Measurements from ENCODE around the gene ARHGAP9. TPM values are rescaled to one million over a fixed set of nuclear protein-coding genes. Genes with fewer than 3 reads are reported as not detected.

Gene ARHGAP9
- total RNA-seq (2014; rRNA removed; shearing (Covaris generic); ENCODE audit: low replicate concordance), result not detected in 2 replicates

GRCh38 chr12:57479376-57480115 is at the start of gene ARHGAP9:
TSS of gene ARHGAP9 (minus strand) at chr12:57479866. CDS start at chr12:57479406, 460 bp downstream.
- Histone ChIP-seq H3K27me3 (peaks cover 14% of the 10 kb centered on the region), H3K4me3 (no peak within 1 kb of the TSS), H3K9me3 (no peaks in the 10 kb centered on the region), H3K36me3 (no peaks in the 10 kb centered on the region)
- no peak for DNase-seq

- H3K4me3 ChIP-seq, result no peak overlapping the region
- H3K9me3 ChIP-seq, result no peaks in the 10 kb centered on the region
- no peak for DNase-seq
- H3K27me3 ChIP-seq, result no peaks in the 10 kb centered on the region
- peaks cover 66% of the 10 kb centered on the region for H3K36me3 ChIP-seq
Observed at GRCh38 chr12:57528831-57529555, 49.3 kb upstream of the ARHGAP9 start.

- peaks cover 67% of the 10 kb centered on the region for H3K36me3 ChIP-seq
- no peaks in the 10 kb centered on the region for H3K9me3 ChIP-seq
- H3K4me3 ChIP-seq, result no peak overlapping the region
- no peaks in the 10 kb centered on the region for H3K27me3 ChIP-seq
- DNase-seq, result no peak
Observed at GRCh38 chr12:57528176-57528575, 48.5 kb upstream of the ARHGAP9 start.

GRCh38 chr12:57527184-57527583 is 47.5 kb upstream of the ARHGAP9 start:
- no peaks in the 10 kb centered on the region for H3K27me3 ChIP-seq
- H3K36me3 ChIP-seq, result peaks cover 59% of the 10 kb centered on the region
- no peak overlapping the region for H3K4me3 ChIP-seq
- DNase-seq, result no peak
- H3K9me3 ChIP-seq, result no peaks in the 10 kb centered on the region

GRCh38 chr12:57526477-57527126 is 46.9 kb upstream of the ARHGAP9 start:
- no peaks in the 10 kb centered on the region for H3K27me3 ChIP-seq
- peaks cover 53% of the 10 kb centered on the region for H3K36me3 ChIP-seq
- H3K4me3 ChIP-seq, result no peak overlapping the region
- DNase-seq, result no peak
- no peaks in the 10 kb centered on the region for H3K9me3 ChIP-seq

GRCh38 chr12:57525615-57526383 is 46.1 kb upstream of the ARHGAP9 start:
- no peak for DNase-seq
- Histone ChIP-seq H3K36me3 (peaks cover 50% of the 10 kb centered on the region), H3K9me3 (no peaks in the 10 kb centered on the region), H3K27me3 (no peaks in the 10 kb centered on the region), H3K4me3 (no peak overlapping the region)

GRCh38 chr12:57524814-57525614 is 45.3 kb upstream of the ARHGAP9 start:
- Histone ChIP-seq H3K4me3 (no peak overlapping the region), H3K36me3 (peaks cover 44% of the 10 kb centered on the region), H3K27me3 (no peaks in the 10 kb centered on the region), H3K9me3 (no peaks in the 10 kb centered on the region)
- DNase-seq, result no peak

GRCh38 chr12:57523706-57524614 is 44.3 kb upstream of the ARHGAP9 start:
- Histone ChIP-seq H3K36me3 (peaks cover 48% of the 10 kb centered on the region), H3K4me3 (peak overlapping the region; percentile 77), H3K27me3 (no peaks in the 10 kb centered on the region), H3K9me3 (no peaks in the 10 kb centered on the region)
- no peak for DNase-seq

- H3K36me3 ChIP-seq, result peaks cover 50% of the 10 kb centered on the region
- DNase-seq, result peak; percentile 52
Observed at GRCh38 chr12:57522887-57523705, 43.4 kb upstream of the ARHGAP9 start.

GRCh38 chr12:57522011-57522886 is 42.6 kb upstream of the ARHGAP9 start, which contains the start of gene MBD6:
TSS of gene MBD6 (plus strand) at chr12:57522824. CDS start at chr12:57524304, 1,480 bp downstream.
- Histone ChIP-seq H3K4me3 (peak within 1 kb of the TSS; percentile 77), H3K27me3 (no peaks in the 10 kb centered on the region), H3K9me3 (no peaks in the 10 kb centered on the region), H3K36me3 (peaks cover 55% of the 10 kb centered on the region)
- DNase-seq, result peak; percentile 97

More at GRCh38 chr12:57522887-57523705, 43.4 kb upstream of the ARHGAP9 start:
- no peaks in the 10 kb centered on the region for H3K9me3 ChIP-seq
- H3K4me3 ChIP-seq, result peak overlapping the region; percentile 77
- H3K27me3 ChIP-seq, result no peaks in the 10 kb centered on the region

GRCh38 chr12:57521525-57522010 is 41.9 kb upstream of the ARHGAP9 start:
- DNase-seq, result peak; percentile 39
- H3K4me3 ChIP-seq, result peak overlapping the region; percentile 77
- H3K27me3 ChIP-seq, result no peaks in the 10 kb centered on the region
- no peaks in the 10 kb centered on the region for H3K9me3 ChIP-seq
- H3K36me3 ChIP-seq, result peaks cover 58% of the 10 kb centered on the region

GRCh38 chr12:57520053-57520818 is 40.6 kb upstream of the ARHGAP9 start, which contains the start of gene DDIT3:
TSS of gene DDIT3 (minus strand) at chr12:57520514. CDS start at chr12:57517406, 3,108 bp downstream.
- peak within 1 kb of the TSS; percentile 93 for H3K4me3 ChIP-seq
- H3K9me3 ChIP-seq, result no peaks in the 10 kb centered on the region
- peaks cover 65% of the 10 kb centered on the region for H3K36me3 ChIP-seq
- H3K27me3 ChIP-seq, result no peaks in the 10 kb centered on the region
- peak; percentile 98 for DNase-seq

- DNase-seq, result no peak
- H3K9me3 ChIP-seq, result no peaks in the 10 kb centered on the region
- no peaks in the 10 kb centered on the region for H3K27me3 ChIP-seq
- peaks cover 67% of the 10 kb centered on the region for H3K36me3 ChIP-seq
- peak overlapping the region; percentile 93 for H3K4me3 ChIP-seq
Observed at GRCh38 chr12:57519796-57520052, 40.1 kb upstream of the ARHGAP9 start.
